Neural progenitor cell (in vitro differentiated cells): ENCODE data around the gene UBE3D. TPM values are rescaled to one million over a fixed set of nuclear protein-coding genes. Genes with fewer than 3 reads are reported as not detected.
A peak's percentile ranks its signal among the peaks of the same experiment; 100 is the strongest.

Experiments used
- DNase-seq: peaks from one replicate; pipeline ENCODE4 v3.0.0-alpha.2; 2016; ENCODE audit warnings: low spot score
- H2AFZ ChIP-seq: fragments of 200-600 bp; sonication (generic); replicated peaks from 2 replicates; pipeline ENCODE4 v1.6.1; 2016; ENCODE audit warnings: antibody characterized with exemption
- H3F3A ChIP-seq: fragments of 200-600 bp; sonication (generic); 2 replicates; pipeline ENCODE4 v1.6.1; 2016; ENCODE audit warnings: antibody characterized with exemption, low read depth
- H3K27ac ChIP-seq: fragments of 200-600 bp; sonication (generic); 2 replicates; pipeline ENCODE4 v1.5.1; 2016; ENCODE audit warnings: mild to moderate bottlenecking
- H3K27me3 ChIP-seq: fragments of 200-600 bp; sonication (generic); 2 replicates; pipeline ENCODE4 v1.6.1; 2016; ENCODE audit warnings: mild to moderate bottlenecking, moderate library complexity
- H3K36me3 ChIP-seq: fragments of 200-600 bp; sonication (generic); 2 replicates; pipeline ENCODE4 v1.5.1; 2016
- H3K4me1 ChIP-seq: fragments of 200-600 bp; sonication (generic); 2 replicates; pipeline ENCODE4 v1.6.1; 2016; ENCODE audit warnings: mixed run types
- H3K4me2 ChIP-seq: fragments of 200-600 bp; sonication (generic); 2 replicates; pipeline ENCODE4 v1.6.1; 2016
- H3K4me3 ChIP-seq: fragments of 200-600 bp; sonication (generic); 2 replicates; pipeline ENCODE4 v1.5.1; 2016
- H3K79me2 ChIP-seq: fragments of 200-600 bp; sonication (generic); 2 replicates; pipeline ENCODE4 v1.6.1; 2016; ENCODE audit warnings: low read depth
- H3K9ac ChIP-seq: fragments of 200-600 bp; sonication (generic); 2 replicates; pipeline ENCODE4 v1.6.1; 2016
- H3K9me3 ChIP-seq: fragments of 200-600 bp; sonication (generic); 2 replicates; pipeline ENCODE4 v1.5.1; 2016; ENCODE audit warnings: low read depth
- H4K20me1 ChIP-seq: fragments of 200-600 bp; sonication (generic); 2 replicates; pipeline ENCODE4 v1.6.1; 2016; ENCODE audit warnings: low read depth
- H3K27ac Mint-ChIP-seq: 3 replicates; pipeline ENCODE4 v1.8.0; 2021; ENCODE audit warnings: mixed read lengths
- H3K27me3 Mint-ChIP-seq: 2 replicates; pipeline ENCODE4 v1.8.0; 2022; ENCODE audit warnings: low read depth, mild to moderate bottlenecking, inconsistent platforms, moderate library complexity, mixed read lengths; ENCODE audit not compliant: insufficient read depth
- H3K36me3 Mint-ChIP-seq: 3 replicates; pipeline ENCODE4 v1.8.0; 2021; ENCODE audit warnings: mixed read lengths
- H3K4me1 Mint-ChIP-seq: 3 replicates; pipeline ENCODE4 v1.8.0; 2021; ENCODE audit warnings: mixed read lengths
- H3K4me3 Mint-ChIP-seq: 3 replicates; pipeline ENCODE4 v1.8.0; 2021; ENCODE audit warnings: mild to moderate bottlenecking, moderate library complexity, mixed read lengths
- H3K9me3 Mint-ChIP-seq: 3 replicates; pipeline ENCODE4 v1.8.0; 2020; ENCODE audit warnings: mixed read lengths
- EZH2 ChIP-seq: fragments of 200-600 bp; sonication (generic); IDR thresholded peaks from 2 replicates; pipeline ENCODE4 v1.6.1; 2017; ENCODE audit warnings: antibody characterized with exemption, mild to moderate bottlenecking, moderate library complexity
- EZH2phosphoT487 ChIP-seq: fragments of 200-600 bp; sonication (generic); IDR thresholded peaks from 2 replicates; pipeline ENCODE4 v1.6.1; 2017; ENCODE audit warnings: antibody characterized with exemption
- total RNA-seq: library from RNA; depleted of rRNA; stranded (reverse); fragments of >200 nt; gene quantifications from 2 replicates; pipeline ENCODE4 v1.2.3, GENCODE V29; 2015; ENCODE audit warnings: low replicate concordance
- TF ChIP-seq, protein P1 (sequence below): fragments of 200-600 bp; sonication (generic); IDR thresholded peaks from 2 replicates; pipeline ENCODE4 v1.5.1; 2017; ENCODE audit warnings: antibody characterized with exemption, mild to moderate bottlenecking

The UBE3D gene
- total RNA-seq, 1 donor from 2014 or later = 86.3 TPM

DNA sequence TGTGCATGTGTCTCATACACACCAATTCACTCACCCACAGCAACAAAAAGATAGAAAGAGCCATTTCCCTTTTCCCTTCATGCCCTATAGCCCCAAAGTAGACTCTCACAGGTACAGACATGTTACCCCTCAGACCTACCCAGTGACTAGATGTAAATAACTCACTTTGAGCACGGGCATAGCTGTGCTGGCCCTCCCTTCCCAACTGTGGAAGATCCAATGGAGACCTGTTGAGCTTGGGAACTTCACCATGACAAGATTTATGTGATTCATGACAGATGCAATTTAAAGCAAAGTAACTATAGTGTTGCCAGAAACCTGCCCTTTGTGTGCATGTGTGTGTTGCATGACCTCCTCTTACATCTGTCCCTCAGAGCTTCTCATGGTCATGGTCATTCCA is 175.4 kb downstream of the UBE3D start:
- TF ChIP-seq EZH2phosphoT487 (no peak), EZH2 (no peak)
- TF ChIP-seq, protein P1, sequence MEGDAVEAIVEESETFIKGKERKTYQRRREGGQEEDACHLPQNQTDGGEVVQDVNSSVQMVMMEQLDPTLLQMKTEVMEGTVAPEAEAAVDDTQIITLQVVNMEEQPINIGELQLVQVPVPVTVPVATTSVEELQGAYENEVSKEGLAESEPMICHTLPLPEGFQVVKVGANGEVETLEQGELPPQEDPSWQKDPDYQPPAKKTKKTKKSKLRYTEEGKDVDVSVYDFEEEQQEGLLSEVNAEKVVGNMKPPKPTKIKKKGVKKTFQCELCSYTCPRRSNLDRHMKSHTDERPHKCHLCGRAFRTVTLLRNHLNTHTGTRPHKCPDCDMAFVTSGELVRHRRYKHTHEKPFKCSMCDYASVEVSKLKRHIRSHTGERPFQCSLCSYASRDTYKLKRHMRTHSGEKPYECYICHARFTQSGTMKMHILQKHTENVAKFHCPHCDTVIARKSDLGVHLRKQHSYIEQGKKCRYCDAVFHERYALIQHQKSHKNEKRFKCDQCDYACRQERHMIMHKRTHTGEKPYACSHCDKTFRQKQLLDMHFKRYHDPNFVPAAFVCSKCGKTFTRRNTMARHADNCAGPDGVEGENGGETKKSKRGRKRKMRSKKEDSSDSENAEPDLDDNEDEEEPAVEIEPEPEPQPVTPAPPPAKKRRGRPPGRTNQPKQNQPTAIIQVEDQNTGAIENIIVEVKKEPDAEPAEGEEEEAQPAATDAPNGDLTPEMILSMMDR = no peak
- H3K36me3 ChIP-seq = no peaks in the 10 kb centered on the region
- no peaks in the 10 kb centered on the region for H3K9me3 ChIP-seq
- Mint-ChIP-seq H3K27me3 (no peaks in the 10 kb centered on the region), H3K9me3 (peaks cover 4% of the 10 kb centered on the region), H3K4me3 (no peak overlapping the region), H3K4me1 (peaks cover 8% of the 10 kb centered on the region), H3K27ac (no peak overlapping the region), H3K36me3 (peaks cover 41% of the 10 kb centered on the region)
- no peak for DNase-seq
- peaks cover 6% of the 10 kb centered on the region for H3F3A ChIP-seq
- no peaks in the 10 kb centered on the region for H3K79me2 ChIP-seq
- peaks cover 19% of the 10 kb centered on the region for H3K4me1 ChIP-seq
- no peaks in the 10 kb centered on the region for H4K20me1 ChIP-seq
- H3K4me2 ChIP-seq = no peak overlapping the region
- no peak overlapping the region for H2AFZ ChIP-seq
- H3K27ac ChIP-seq = no peak overlapping the region
- H3K27me3 ChIP-seq = no peaks in the 10 kb centered on the region
- H3K9ac ChIP-seq = no peak overlapping the region
- H3K4me3 ChIP-seq = no peak overlapping the region

DNA sequence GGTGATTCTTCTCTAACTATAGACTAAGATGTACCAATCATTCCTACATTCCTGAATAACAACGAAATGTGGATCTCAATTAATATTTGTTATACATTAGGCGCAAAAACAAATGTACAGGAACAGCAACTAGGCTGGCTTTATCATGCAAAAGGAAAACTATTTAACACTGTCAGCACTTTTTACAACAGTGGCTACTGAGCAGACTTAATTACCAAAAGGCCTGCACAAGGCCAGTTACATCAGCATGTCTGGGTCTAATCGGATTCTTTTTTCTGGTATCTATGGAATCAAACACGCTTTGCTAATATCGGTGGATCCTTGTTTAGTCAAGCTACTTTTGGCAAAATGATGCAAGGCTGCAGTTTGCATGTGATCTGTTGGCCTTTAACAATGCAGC is 176.5 kb downstream of the UBE3D start:
- Histone ChIP-seq H3K27me3 (no peaks in the 10 kb centered on the region), H3K9ac (no peak overlapping the region), H3K27ac (no peak overlapping the region), H3K79me2 (no peaks in the 10 kb centered on the region), H3K36me3 (no peaks in the 10 kb centered on the region), H3F3A (no peaks in the 10 kb centered on the region), H3K4me2 (no peak overlapping the region), H2AFZ (no peak overlapping the region), H3K4me3 (no peak overlapping the region), H4K20me1 (no peaks in the 10 kb centered on the region), H3K9me3 (no peaks in the 10 kb centered on the region), H3K4me1 (peaks cover 21% of the 10 kb centered on the region)
- Mint-ChIP-seq H3K27ac (no peak overlapping the region), H3K27me3 (peaks cover under 1% of the 10 kb centered on the region), H3K9me3 (peaks cover 4% of the 10 kb centered on the region), H3K4me1 (peaks cover 5% of the 10 kb centered on the region), H3K4me3 (no peak overlapping the region), H3K36me3 (peaks cover 33% of the 10 kb centered on the region)
- no peak for DNase-seq
- TF ChIP-seq EZH2phosphoT487 = no peak
- TF ChIP-seq, protein P1 = no peak
- no peak for TF ChIP-seq EZH2

DNA sequence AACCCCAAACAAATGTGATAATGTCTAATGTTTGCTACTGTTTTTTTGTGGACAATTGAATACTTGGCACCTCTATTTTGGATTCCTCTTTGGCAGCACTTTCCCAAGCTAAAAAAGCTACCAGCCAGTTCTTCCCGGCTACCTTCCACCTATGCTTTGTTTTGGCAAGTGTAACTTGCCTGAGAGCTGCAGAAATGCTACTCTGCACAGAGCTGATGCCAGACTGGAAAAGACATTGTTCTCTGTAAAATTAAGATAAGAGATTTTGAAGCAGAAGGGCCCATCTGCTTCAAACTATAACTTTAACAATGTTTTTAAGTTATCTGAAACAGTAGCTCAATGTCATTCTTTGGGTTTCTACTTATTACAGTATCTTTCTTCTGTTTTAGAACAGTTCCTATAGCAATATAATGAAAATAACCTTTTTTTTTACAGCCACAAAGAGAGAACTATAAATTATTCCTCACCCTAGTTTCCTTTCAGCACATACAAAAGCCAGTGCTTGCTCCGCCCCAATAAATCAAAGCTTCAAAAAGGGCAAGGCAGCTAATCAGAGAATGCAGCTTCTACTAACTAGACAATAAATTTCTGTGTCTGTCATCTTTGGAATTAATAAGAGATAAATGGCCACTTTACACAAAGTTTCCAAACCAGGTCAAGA is 183.1 kb downstream of the UBE3D start:
- no peak overlapping the region for H3K27ac ChIP-seq
- H2AFZ ChIP-seq = peak overlapping the region; percentile 61
- H4K20me1 ChIP-seq = no peaks in the 10 kb centered on the region
- H3K27ac Mint-ChIP-seq = peak overlapping the region; percentile 89
- H3K27me3 ChIP-seq = no peaks in the 10 kb centered on the region
- TF ChIP-seq EZH2 (no peak), EZH2phosphoT487 (no peak)
- TF ChIP-seq, protein P1 = no peak
- H3K79me2 ChIP-seq = no peaks in the 10 kb centered on the region
- no peak overlapping the region for H3K9ac ChIP-seq
- H3K27me3 Mint-ChIP-seq = peaks cover 5% of the 10 kb centered on the region
- no peak overlapping the region for H3K4me3 ChIP-seq
- H3K9me3 Mint-ChIP-seq = no peaks in the 10 kb centered on the region
- no peak for DNase-seq
- H3K4me2 ChIP-seq = peak overlapping the region; percentile 28
- H3K36me3 Mint-ChIP-seq = peaks cover 3% of the 10 kb centered on the region
- H3K4me3 Mint-ChIP-seq = no peak overlapping the region
- H3F3A ChIP-seq = peaks cover 8% of the 10 kb centered on the region
- no peaks in the 10 kb centered on the region for H3K9me3 ChIP-seq
- no peaks in the 10 kb centered on the region for H3K36me3 ChIP-seq
- H3K4me1 Mint-ChIP-seq = peaks cover 40% of the 10 kb centered on the region
- H3K4me1 ChIP-seq = peaks cover 30% of the 10 kb centered on the region
